GM12865 (cell line): Measurements from ENCODE around the gene PSME2.

Experiments
- DNase-seq: peaks from one replicate; pipeline ENCODE4 v3.0.0; 2010; ENCODE audit warnings: low read depth
- H3K4me3 ChIP-seq: 2 replicates; pipeline ENCODE4 v1.5.1; 2011; ENCODE audit warnings: mild to moderate bottlenecking, low read depth, low read length, control low read depth
- TF ChIP-seq, protein P1 (sequence below): IDR thresholded peaks from 2 replicates; pipeline ENCODE4 v1.5.1; 2011; ENCODE audit warnings: low read length, control low read depth, low read depth, inconsistent platforms; ENCODE audit not compliant: insufficient read depth; ENCODE audit errors: missing control alignments

Gene PSME2

DNA sequence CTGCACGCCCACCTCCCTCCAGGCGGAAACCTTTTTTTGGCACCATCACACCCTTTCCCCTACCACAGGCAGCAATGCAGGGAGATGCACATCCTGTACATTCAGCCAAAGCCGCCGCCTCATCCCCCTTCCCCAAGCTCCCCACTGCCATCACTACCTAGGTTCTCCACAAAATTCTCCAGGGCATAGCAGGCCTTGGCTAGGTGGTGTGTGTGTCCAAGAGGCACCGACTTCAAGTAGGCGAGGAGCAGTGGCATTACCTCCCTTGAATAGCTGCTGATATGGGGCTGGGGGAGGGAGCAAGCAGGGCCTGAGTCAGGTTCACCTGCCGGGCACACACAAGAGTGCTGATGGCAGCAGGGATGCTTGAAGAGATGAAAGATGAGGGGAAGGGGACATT lies 38.6 kb upstream of the PSME2 start:
- TF ChIP-seq, protein P1, sequence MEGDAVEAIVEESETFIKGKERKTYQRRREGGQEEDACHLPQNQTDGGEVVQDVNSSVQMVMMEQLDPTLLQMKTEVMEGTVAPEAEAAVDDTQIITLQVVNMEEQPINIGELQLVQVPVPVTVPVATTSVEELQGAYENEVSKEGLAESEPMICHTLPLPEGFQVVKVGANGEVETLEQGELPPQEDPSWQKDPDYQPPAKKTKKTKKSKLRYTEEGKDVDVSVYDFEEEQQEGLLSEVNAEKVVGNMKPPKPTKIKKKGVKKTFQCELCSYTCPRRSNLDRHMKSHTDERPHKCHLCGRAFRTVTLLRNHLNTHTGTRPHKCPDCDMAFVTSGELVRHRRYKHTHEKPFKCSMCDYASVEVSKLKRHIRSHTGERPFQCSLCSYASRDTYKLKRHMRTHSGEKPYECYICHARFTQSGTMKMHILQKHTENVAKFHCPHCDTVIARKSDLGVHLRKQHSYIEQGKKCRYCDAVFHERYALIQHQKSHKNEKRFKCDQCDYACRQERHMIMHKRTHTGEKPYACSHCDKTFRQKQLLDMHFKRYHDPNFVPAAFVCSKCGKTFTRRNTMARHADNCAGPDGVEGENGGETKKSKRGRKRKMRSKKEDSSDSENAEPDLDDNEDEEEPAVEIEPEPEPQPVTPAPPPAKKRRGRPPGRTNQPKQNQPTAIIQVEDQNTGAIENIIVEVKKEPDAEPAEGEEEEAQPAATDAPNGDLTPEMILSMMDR, result no peak

DNA sequence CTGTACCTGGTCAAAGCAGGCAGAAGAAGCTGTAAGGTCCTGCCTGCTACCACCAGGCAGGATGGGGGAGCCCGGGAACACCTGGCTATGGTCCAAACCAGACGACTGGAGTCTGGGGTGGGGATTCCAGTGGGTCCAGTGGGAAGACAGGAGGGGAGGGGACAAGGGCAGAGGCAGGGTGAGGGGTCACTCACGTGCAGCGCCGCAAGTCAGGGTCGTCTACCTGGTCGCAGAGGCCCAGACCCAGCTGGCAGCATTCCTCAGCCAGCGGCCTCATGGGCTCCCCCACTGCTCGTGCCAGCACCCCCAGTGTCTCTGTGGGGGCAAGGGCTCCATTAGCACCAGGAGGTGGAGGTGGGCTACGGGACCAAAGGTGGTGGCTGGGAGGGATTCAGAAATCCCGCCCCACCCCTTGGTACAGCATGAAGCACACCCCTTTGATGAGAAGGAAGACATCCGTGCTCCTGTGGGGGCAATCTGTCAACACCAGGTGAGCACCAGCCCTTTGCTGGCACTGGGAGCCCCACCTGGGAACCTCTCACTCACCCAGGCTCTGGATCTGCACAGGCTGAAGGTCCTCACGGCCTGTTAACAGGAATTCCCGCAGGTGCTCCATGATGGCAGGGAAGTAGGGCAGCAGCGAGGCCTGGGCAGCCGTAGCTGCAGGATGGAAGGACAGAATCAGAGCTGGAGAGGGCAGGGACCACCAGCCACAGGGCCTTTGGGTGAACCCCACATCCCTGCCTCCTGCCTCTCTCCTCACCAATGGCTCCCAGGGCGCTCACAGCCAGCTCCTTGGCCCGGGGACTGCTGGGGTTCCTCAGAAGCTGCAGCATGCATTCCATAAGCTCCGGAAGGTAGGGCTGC lies 37.9 kb upstream of the PSME2 start:
- TF ChIP-seq, protein P1, result no peak
- DNase-seq, result no peak
- H3K4me3 ChIP-seq, result no peak overlapping the region

More for the DNA sequence above, 38.6 kb upstream of the PSME2 start:
- no peak overlapping the region for H3K4me3 ChIP-seq
- no peak for DNase-seq

DNA sequence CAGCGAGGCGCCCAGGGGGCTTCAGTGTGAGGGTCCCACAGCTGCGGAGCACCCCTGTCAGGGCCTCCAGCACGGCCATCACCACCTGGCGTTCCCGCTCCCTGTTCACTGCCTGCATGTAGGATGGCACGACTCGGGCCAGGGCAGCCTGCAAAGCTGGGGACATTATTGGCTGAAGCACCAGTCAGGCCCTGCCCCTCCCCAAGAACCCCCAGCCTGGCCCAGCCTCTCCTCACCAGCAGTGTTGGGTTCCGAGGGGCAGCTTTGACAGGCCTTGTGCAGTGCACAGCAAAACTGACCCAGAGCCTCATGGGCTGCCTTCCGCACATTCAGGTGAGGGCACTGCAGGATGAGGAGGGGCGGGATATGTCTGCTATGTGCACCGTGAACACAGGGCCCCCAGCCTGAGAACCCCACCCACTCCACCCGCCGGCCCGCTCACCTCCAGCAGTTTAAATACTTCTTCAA lies 36.6 kb upstream of the PSME2 start:
- no peak for DNase-seq
- H3K4me3 ChIP-seq, result no peak overlapping the region
- TF ChIP-seq, protein P1, result no peak

DNA sequence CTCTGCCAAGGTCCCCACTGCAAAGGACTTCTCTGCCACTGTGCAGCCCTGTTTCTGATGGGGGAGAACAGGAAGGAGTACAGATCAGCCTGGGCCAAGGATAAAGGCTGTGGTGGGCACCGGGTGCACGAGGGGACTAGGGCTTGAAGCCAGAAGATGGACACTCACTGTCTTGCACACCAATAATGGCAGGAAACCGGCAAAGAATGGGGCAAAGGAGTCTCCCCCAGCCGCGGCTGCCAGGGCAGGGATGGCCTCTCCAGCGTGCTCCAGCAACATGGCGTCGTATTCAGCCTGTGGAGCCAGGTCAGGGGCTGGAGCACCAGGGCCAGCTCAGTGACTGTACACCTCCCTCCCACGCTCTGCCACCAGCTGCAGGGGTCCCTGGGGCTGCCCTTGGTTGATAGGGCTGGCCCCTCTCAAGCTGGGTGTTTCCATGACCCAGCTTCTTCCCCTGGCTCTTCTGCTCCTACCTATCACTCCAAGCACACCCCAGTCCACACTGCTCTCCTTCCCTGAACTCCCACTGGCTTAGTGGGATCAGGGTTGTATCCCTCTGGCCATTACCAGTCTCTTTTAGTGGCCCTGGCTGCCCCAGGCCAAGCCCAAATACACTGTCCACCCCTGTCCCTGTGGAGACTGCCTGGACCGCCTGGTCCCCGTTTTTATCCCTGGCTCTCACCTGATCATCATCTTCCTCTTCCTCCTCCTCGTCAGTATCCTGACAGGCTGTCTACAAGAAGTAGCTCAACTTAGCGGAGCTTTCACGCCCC lies 35.9 kb upstream of the PSME2 start:
- H3K4me3 ChIP-seq, result no peak overlapping the region
- DNase-seq, result no peak
- TF ChIP-seq, protein P1, result no peak

DNA sequence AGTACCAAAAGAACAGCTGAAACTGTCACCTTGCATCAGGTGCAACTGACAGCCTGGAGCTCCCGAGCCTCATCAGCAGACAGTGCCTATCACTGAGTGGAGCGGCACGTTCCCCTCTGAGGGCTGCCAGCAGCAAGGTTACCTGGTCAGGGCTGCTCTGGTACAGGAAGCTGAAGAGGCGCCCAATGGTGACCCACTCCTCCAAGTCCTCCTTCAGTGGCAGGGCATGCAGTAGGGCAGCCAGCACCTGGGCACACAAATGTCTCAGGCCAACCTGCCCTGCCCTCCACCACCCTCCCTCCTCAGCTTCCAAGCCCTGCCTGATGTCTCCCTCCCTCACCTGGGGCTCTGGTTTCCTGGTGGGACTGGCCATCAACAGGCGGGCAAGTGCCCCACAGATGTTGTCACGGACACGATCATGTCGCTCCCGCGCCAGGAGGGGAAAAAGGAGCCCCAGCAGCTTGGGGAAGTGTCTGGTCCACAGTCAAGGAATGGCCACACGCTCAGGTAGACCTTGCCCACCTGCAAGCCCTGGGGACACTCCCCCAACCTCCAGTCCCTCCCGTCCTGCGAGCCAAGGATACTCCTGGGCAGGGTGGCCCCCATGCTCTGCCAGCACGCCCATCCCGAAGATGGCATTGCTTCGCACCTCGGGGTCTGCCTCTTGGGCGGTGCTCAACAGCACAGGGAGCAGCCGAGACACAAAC lies 35.1 kb upstream of the PSME2 start:
- DNase-seq, result no peak
- no peak overlapping the region for H3K4me3 ChIP-seq
- TF ChIP-seq, protein P1, result no peak

DNA sequence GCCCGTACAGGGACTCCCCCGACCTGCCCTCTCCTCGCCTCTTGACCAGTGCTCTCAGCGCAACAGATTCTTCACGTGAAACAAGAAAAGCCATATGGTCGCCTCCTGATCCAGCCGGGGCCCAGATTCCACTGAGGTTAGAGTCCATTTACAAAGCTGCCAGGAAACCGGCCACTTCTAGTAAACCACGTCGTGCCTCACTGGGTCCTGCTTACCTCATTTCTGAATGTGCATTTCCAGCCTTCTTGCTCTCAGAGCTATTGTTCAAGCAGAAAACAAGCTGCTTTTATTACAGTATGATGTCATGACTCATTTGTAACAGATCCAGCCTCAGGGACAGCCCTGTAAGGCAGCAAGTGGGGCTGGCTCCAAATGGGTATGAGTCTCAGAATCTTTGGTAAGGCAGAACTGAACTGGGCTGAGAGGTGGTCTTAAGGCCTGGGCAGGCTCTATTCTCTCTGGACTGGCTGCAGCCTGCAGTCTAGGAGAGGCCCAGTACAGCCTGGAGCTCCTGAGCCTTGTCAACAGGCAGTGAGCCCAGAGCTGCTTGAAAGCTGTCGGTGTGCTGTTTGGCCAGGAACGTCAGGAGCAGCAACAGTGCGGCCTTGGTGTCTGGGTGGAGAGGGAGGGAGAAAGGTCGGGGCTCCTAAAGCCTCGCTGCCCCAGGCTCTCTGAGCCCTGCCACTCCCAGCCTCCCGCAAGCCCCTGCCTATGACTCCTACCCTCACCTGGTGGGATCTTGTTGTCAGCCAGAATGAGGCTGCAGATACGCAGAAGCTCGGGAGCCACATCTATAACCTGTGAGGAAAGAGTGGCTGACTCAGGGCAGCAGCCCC lies 33.8 kb upstream of the PSME2 start:
- H3K4me3 ChIP-seq, result no peak overlapping the region
- TF ChIP-seq, protein P1, result no peak
- no peak for DNase-seq
